Fibroblast of pulmonary artery (primary cell): ENCODE measurements around the gene PLXNA4.

Experiments used
- DNase-seq: peaks from one replicate; pipeline ENCODE4 v3.0.0-alpha.2; 2010; ENCODE audit warnings: low read depth
- H3K4me3 ChIP-seq: replicated peaks from 2 replicates; pipeline ENCODE4 v1.5.1; 2011; ENCODE audit warnings: low read depth, mild to moderate bottlenecking, control low read depth, low read length, moderate library complexity
- CTCF ChIP-seq: IDR thresholded peaks from 2 replicates; pipeline ENCODE4 v1.5.1; 2011; ENCODE audit warnings: mild to moderate bottlenecking, control low read depth, low read length, inconsistent platforms; ENCODE audit errors: missing control alignments

PLXNA4 gene

GRCh38 chr7:132091706-132092105, 484.6 kb downstream of the PLXNA4 start:
- no peak for DNase-seq
- H3K4me3 ChIP-seq = no peak overlapping the region
- no peak for TF ChIP-seq CTCF

GRCh38 chr7:132090444-132090843, 485.8 kb downstream of the PLXNA4 start:
- TF ChIP-seq CTCF = no peak
- H3K4me3 ChIP-seq = no peak overlapping the region

GRCh38 chr7:132089356-132089755, 486.9 kb downstream of the PLXNA4 start:
- TF ChIP-seq CTCF = no peak
- no peak for DNase-seq
- no peak overlapping the region for H3K4me3 ChIP-seq

More at GRCh38 chr7:132090444-132090843, 485.8 kb downstream of the PLXNA4 start:
- no peak for DNase-seq

- no peak for TF ChIP-seq CTCF
- no peak for DNase-seq
- H3K4me3 ChIP-seq = no peak overlapping the region
Measured at GRCh38 chr7:132087421-132087820, 488.8 kb downstream of the PLXNA4 start.

- no peak overlapping the region for H3K4me3 ChIP-seq
- TF ChIP-seq CTCF = no peak
- peak; percentile 28 for DNase-seq
Measured at GRCh38 chr7:132084776-132085388, 491.4 kb downstream of the PLXNA4 start.

- no peak overlapping the region for H3K4me3 ChIP-seq
- no peak for DNase-seq
- TF ChIP-seq CTCF = no peak
Measured at GRCh38 chr7:132083537-132084123, 492.6 kb downstream of the PLXNA4 start.

GRCh38 chr7:132083126-132083525, 493.1 kb downstream of the PLXNA4 start:
- no peak for DNase-seq
- TF ChIP-seq CTCF = no peak
- H3K4me3 ChIP-seq = no peak overlapping the region
